HL-60 (cell line): ENCODE data around the gene DGKI.

ENCODE experiments used
- CTCF ChIP-seq: IDR thresholded peaks from one replicate; pipeline ENCODE4 v1.5.1; 2011; ENCODE audit warnings: low read length, control low read depth, inconsistent platforms; ENCODE audit not compliant: insufficient read depth
- POLR2AphosphoS5 ChIP-seq: IDR thresholded peaks from 2 replicates; pipeline ENCODE4 v1.6.1; 2012; ENCODE audit warnings: low read depth
- SPI1 ChIP-seq: IDR thresholded peaks from 2 replicates; pipeline ENCODE4 v1.6.1; 2012; ENCODE audit warnings: low read depth, mild to moderate bottlenecking, borderline replicate concordance
- TF ChIP-seq, protein P1 (sequence below): IDR thresholded peaks from 2 replicates; pipeline ENCODE4 v1.6.1; 2012; ENCODE audit warnings: low read depth; ENCODE audit not compliant: insufficient replicate concordance

DNA sequence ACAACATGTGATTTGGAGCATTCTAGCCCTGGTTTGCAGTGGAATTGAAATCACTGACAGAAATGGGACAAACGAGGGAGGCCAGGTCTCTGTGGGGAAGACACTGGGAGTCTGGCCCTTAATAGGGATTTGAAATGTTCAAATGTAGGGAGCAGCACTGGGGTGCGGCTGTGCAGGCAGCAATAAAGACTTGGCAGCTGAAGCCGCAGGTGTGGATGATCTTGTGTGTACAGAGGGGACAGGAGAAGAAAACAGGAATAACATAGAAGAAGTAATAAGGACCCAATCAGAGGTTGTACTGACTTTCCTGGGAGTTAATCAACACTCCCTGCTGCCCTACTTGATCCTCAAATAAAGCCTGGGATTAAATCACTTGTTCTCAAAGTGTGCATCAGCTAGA, 375.6 kb downstream of the DGKI start:
- TF ChIP-seq CTCF (no peak), POLR2AphosphoS5 (no peak), SPI1 (no peak)
- TF ChIP-seq, protein P1, sequence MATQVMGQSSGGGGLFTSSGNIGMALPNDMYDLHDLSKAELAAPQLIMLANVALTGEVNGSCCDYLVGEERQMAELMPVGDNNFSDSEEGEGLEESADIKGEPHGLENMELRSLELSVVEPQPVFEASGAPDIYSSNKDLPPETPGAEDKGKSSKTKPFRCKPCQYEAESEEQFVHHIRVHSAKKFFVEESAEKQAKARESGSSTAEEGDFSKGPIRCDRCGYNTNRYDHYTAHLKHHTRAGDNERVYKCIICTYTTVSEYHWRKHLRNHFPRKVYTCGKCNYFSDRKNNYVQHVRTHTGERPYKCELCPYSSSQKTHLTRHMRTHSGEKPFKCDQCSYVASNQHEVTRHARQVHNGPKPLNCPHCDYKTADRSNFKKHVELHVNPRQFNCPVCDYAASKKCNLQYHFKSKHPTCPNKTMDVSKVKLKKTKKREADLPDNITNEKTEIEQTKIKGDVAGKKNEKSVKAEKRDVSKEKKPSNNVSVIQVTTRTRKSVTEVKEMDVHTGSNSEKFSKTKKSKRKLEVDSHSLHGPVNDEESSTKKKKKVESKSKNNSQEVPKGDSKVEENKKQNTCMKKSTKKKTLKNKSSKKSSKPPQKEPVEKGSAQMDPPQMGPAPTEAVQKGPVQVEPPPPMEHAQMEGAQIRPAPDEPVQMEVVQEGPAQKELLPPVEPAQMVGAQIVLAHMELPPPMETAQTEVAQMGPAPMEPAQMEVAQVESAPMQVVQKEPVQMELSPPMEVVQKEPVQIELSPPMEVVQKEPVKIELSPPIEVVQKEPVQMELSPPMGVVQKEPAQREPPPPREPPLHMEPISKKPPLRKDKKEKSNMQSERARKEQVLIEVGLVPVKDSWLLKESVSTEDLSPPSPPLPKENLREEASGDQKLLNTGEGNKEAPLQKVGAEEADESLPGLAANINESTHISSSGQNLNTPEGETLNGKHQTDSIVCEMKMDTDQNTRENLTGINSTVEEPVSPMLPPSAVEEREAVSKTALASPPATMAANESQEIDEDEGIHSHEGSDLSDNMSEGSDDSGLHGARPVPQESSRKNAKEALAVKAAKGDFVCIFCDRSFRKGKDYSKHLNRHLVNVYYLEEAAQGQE, result no peak
